KBM-7 (cell line): Measurements from ENCODE around the gene NR1H3.

ENCODE experiments used
- DNase-seq: peaks from one replicate; pipeline ENCODE4 v3.0.0-alpha.2; 2015
- in situ Hi-C: fragments of 300-500 bp; cut with MboI; formaldehyde crosslinking; loops from 2 replicates; pipeline ENCODE4 v1.14.3; 2020; ENCODE audit warnings: low sequenced_read_pairs, low pct_unique_long_range_greater_than_20kb, mixed read lengths

Gene NR1H3

DNA sequence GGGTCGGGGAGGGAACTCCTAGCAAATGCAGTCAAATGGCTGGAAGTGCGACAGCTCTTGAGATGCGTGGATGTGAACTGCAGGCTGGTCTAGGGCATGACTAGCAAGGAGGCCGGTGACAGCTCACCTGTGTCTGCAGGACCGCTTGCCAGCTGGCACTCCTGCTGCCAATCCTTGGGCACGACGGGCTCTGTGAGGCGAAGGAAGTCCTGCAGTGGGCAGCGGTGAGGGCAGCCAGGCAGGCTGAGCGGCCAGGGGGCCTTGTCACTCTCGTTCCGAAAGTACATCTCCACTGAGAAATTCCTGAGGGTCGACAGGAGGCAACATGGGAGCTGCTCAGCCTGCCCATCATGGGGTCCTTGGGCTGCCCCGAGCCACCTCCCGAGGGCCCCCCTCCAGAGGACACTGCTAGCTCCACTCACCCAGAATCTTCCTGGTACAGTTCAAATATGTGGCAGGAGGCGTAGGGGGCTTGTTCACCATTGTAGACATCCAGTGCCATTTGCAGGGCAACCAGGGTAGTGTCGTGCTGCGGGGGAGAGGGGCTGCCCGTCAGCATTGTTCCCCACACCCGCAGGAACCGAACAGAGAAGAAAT lies 15.1 kb upstream of the NR1H3 start:
- in situ Hi-C loops, result no loop called here

DNA sequence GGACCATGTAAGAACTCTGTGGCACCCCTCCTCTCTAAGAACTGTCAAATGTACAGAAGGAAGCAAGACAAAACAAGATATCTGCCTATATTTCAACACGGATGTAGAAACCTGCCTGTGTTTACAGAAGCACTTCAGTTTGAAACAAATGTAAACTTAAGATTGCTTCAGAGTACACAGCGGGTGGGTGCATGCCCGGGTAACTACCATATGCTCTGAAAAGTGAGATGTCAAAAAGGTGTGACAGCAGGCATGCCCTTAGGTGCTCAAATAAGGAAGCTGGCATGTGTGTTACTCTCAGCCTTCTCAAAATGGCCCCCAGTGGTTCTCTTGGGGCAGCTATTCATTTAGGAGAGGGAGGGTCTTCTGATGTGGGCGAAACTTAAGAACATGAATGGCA lies 14.3 kb upstream of the NR1H3 start:
- DNase-seq, result no peak
- in situ Hi-C loops, result no loop called here

More for the DNA sequence above, 15.1 kb upstream of the NR1H3 start:
- no peak for DNase-seq

DNA sequence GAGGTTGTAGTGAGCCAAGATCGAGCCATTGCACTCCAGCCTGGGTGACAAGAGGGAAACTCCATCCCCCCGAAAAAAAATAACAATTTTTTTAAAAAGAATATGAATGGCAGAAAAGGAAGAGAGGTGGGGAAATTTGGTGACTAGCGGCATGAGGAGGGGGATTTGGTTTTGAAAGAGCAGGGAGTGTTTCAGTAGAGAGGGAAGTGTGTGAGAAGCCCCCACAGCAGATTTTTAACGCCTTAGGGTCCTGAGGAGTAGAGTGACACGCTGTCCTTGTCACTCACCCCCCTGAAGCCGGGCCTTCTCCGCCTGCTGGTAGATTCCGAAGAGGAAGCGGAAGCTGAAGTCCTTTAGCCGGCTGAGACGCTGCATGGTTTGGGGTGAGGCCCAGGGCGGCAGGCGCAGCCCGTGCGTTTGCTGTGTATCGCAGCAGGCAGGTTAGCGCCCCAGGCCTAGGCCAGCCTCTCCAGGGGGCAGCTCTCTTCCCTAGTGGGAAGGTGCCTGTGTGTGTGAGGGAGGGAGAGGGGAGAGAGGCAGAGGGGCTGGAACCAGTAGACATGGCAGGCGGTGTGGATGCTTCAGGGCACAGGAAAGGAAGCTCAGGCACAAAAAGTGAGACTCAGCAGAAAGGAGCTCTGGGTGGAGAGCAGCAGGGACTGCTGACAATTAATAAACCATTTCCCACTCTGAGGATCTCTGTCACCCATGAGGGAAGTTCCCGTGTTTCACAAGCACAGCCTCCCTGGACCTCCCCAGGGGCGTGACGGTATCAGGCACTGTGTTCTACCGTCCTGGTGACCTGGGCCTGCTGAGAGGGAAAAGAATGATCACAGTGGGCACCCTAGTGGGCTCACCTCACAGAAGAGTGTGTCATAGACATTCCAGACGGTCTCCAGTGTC lies 13.1 kb upstream of the NR1H3 start:
- in situ Hi-C loops, result no loop called here
- DNase-seq, result no peak

DNA sequence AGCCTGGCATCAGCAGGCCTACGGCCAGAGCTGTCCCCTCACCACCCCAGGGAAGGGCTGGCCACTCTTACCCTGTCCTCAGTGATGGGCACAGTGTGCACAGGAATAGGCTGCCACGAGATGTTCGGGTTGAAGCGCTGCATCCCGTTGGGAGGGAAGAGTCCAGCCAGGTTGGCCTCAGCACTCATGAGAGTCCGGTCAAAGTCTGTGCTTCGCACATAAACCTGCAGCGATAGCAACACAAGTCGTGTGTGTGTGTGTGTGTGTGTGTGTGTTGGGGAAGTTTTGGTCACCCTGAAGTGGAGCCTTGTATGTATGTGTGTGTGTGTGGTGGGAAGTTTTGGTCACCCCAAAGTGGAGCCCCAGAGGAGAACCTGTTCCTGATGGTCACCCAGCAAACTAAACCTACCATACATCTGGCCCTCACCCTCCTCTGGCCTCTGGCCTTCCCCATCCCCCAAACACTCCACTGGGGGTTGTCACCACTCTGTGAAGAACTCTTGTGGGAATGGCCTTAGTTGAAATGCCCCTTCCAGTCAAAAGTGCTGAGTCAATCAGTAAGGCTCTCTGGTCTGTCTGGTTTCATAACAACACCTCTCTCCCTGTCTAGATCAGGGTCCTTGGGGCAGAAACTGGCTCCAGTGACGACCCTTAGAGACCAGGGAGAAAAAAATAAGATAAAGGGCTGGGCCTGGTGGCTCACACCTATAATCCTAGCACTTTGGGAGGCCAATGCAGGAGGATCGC lies 12.0 kb upstream of the NR1H3 start:
- in situ Hi-C loops, result no loop called here
- no peak for DNase-seq

DNA sequence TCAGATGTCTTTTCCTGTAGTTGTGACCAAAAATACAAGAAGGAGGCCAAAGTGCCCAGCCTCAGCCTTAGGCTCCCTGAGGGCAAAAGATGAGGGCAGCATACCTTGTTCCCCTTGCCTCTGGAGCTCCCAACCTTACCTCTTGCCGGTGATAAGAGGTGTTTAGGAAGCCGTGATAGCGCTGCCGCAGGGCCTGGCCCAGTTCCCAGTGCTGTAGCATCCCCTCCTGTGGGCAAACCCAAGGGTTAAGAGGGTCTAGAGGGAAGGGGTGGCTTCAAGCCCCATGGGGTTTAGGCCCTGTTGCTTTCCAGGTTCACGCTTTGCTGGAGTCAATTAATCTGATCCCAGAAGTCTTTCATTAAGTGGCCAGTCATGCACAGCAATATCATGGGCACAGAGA lies 10.3 kb upstream of the NR1H3 start:
- in situ Hi-C loops, result no loop called here
- no peak for DNase-seq

DNA sequence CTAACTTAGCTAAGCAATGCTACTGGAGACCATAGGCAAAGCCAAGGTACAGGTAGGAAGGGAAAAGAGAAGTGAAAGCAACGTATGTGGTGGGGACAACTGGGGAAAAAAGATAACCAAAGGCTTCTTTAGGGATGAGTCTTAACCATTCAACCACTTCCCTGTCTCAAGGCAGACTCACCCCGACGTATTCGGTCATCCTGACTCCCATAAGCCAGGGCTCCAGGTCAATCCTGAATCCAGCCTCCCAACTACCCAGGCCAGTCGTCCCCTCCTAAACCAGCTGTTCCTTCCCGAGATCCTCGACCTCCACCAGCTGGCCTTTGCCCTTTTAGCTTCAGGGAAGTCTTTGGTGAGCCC lies 9.5 kb upstream of the NR1H3 start:
- in situ Hi-C loops, result no loop called here
- no peak for DNase-seq

DNA sequence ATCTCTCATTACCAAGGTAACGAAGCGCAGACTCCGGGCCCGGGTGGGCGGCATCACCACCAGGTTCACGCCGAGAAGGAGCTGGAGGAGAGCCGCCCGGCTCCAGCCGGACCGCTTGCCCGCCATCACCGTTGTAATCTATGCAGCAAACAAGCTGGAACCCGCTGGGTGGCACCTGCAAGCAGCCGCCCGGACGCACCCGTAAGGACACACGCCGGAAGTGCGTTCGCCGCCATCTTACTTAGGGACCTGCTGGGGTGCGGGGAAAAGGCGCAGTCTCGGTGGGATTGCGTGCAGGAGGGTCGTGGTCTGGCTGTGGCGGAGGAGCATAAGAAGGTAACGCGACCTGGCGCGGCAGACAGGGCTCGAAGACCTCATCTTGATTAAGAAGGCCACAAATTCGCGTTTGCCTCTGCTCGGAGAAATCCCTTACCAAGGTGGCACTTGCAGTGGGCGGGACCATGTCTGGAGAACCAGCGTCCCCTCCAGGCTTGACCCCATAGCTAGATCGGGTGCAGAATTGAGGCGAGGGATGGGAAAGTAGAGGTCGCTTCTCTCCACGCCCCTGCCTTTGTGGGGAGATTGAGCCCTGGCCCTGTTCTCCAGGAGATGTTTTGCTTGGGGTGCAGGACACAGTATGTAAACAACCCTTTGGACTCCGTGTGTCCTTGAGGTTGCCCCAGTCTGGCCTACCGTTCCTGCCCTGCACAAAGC lies 9.0 kb upstream of the NR1H3 start, which contains the start of gene ACP2:
ACP2 (minus strand) TSS at position 151 of the 714 bp plus-strand sequence; CDS start at position 126, 25 bp downstream.
- DNase-seq, result peak; percentile 93
- in situ Hi-C loops, result no loop called here

DNA sequence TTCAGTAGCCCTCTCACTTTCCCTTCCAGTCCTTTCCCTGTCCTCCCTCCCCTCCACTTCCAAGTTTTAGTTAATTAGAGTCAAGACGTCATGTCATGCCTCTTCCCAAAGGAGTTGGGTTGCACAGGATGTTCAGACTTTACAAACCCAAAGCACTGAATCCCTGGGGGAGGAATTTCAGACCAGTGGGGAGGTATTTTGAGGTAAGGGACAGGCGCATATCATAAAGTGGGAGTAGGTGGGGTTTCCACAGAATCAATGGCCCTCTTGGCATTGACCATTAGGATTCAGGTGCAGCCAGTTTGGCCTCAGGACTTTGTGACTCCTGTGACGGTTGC lies 8.4 kb upstream of the NR1H3 start:
- in situ Hi-C loops, result no loop called here
- no peak for DNase-seq

DNA sequence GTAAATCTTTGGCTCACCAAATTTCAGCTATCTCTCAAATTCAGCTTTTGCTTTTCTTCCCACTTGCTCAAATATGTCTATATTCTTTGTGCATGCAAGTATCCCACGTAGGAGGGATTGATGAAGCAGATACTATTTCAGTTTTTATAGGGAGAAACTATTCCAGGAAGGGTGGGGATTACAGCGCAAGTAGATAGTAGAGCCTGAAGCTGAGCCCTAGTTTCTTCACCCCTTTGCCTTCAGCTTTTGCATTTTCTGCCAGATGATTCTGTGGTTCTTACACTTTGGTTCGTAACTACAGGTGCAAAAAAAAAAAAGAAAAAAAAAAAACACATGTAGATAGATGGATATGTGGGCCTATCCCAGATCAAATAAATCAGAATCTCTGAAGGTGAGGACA lies 6.0 kb upstream of the NR1H3 start:
- in situ Hi-C loops, result loop anchor here (25.0 kb wide), 2 partner anchors 89 to 161 kb away; partner anchors contain the start of gene SLC39A13

DNA sequence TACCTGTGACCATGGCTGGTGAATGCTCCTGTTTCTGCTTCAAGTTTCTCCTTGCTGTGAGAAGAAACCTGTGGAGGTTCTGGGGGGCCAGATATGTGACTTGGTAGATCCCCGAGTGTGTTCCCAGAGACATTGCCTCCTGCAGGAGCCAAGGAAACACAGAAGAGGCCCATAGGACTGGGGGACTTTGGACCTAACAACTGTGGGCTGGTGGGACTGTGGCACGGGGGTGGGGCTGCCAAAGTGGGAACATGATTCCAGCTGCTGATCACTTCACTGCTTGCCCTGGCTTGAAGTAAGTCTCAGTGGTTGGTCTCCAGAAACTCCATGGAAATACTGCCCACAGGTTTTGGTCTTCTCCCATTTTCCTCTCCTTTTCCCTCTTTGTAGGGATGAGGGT lies 4.1 kb upstream of the NR1H3 start:
- in situ Hi-C loops, result loop anchor here (25.0 kb wide), 2 partner anchors 91 to 159 kb away; partner anchors contain the start of gene SLC39A13
- no peak for DNase-seq

More for the DNA sequence above, 6.0 kb upstream of the NR1H3 start:
- DNase-seq, result no peak

DNA sequence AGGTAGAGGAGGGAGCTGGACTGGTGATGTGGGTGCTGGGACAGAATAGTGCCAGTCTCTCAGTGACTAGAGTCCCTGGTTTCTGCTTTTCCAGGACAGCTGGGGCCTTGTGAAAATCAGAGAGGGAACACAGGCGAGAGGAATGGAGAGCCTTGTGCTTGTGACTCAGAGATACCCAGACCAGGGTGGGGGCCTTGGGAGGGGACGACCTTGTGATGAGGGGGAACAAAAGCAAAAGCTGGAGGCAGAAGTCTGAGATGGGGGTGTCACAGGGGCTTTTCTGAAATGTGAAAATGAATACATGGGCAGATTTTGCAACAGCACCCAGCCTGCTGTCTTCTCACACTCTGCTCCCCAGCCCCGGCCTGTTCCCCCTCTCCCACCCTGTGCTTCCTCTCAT lies 3.4 kb upstream of the NR1H3 start:
- no peak for DNase-seq
- in situ Hi-C loops, result loop anchor here (25.0 kb wide), 2 partner anchors 92 to 158 kb away; partner anchors contain the start of gene SLC39A13

DNA sequence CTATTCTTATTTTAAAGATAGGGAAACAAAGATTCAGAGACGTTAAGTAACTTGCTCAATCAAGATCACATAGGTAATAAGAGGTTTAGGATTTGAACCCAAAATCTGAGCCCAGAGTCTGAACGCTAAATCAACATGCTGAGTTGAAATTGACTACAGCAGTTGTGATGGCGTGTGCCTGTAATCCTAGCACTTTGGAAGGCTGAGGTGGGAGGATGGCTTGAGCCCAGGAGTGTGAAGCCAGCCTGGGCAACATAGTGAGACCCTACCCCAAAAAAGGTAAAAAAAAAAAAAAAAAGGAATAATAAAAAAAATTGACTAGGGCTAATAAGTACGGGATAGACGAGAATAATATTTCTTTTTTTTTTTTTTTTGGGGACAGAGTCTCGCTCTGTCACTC lies 1.4 kb upstream of the NR1H3 start:
- in situ Hi-C loops, result loop anchor here (25.0 kb wide), 2 partner anchors 94 to 156 kb away; partner anchors contain the start of gene SLC39A13
- no peak for DNase-seq

DNA sequence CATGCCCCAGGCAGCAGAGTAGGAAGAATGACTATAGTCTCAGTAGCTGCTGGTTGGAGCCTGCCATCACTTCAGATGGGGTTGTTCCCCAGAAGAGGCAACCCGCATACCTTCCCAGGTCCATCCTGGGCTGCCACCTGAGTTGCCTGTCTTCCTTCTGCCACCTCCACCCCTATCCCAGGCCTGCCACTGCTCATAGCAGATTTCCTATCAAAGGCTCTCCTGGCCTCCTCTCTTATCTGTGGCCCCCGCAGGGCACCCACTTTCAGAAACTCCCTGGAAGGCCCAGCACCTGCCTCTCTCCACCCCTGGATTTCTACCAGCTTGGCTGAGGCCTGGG lies 649 bp upstream of the NR1H3 start:
- in situ Hi-C loops, result loop anchor here (25.0 kb wide), 2 partner anchors 95 to 155 kb away; partner anchors contain the start of gene SLC39A13
- DNase-seq, result no peak

DNA sequence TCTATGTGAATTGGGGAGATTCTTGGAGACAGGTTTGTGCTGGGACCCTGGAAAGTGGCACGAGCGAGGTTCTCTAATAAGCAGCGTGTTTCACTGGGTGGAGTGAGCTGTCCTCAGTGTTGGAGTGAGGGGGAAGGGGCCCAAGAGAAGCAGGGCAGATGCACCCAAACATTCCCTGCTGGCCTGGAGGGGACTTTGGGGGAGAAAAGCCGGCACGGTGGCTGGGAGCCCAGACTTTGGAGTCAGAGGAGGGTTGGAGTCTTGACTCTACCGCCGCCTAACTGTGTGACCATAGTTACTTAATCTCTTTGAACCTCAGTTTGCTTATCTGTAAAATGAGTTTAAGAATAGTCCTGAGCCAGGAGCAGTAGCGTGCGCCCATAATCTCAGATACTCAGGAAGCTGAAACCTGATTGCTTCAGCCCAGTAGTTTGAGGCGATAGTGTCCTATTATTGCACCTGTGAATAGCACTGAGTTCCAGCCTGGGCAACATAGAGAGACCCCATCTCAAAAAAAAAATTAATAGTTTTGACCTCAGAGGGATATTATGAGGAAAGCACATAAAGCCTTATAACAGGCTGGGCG lies 614 bp downstream of the NR1H3 start:
- in situ Hi-C loops, result loop anchor here (25.0 kb wide), 2 partner anchors 96 to 154 kb away; partner anchors contain the start of gene SLC39A13
- no peak for DNase-seq

DNA sequence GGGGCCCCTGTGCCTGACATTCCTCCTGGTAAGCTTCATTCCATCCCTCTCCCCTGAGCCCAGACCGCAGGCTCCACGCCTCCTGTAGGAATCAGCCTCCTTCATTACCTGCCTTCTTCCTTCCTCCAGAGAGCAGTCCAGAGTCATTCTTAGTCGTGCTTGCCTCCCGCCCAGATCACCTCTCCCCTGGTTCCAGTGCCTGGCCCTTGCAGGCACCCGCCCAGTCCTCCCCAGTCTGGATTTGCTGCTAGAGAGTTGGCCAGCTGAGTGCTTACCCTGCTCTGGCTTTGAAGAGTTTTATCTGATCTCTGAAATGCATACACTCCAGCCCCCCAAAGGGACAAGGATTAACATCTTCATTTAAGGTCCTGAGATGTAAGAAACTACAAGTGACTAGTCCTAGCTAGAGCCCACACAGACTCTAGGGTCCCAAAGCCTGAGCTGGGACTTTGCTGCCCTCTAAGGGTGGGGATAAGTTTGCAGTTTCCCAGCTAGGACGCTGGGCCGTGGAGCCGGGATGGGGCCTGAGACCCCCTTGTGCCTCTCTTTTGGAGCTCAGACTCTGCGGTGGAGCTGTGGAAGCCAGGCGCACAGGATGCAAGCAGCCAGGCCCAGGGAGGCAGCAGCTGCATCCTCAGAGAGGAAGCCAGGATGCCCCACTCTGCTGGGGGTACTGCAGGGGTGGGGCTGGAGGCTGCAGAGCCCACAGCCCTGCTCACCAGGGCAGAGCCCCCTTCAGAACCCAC lies 1.6 kb downstream of the NR1H3 start:
- DNase-seq, result peak; percentile 65
- in situ Hi-C loops, result loop anchor here (25.0 kb wide), 2 partner anchors 97 to 153 kb away; partner anchors contain the start of gene SLC39A13

DNA sequence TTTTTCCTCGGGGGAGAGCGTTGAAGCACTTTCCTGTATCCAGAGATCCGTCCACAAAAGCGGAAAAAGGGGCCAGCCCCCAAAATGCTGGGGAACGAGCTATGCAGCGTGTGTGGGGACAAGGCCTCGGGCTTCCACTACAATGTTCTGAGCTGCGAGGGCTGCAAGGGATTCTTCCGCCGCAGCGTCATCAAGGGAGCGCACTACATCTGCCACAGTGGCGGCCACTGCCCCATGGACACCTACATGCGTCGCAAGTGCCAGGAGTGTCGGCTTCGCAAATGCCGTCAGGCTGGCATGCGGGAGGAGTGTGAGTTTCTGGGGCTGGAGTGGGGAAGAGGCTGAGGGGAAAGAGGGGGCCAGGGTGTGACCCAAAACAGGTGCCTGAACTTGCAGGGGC lies 2.6 kb downstream of the NR1H3 start:
- in situ Hi-C loops, result loop anchor here (25.0 kb wide), 2 partner anchors 98 to 152 kb away; partner anchors contain the start of gene SLC39A13
- no peak for DNase-seq

DNA sequence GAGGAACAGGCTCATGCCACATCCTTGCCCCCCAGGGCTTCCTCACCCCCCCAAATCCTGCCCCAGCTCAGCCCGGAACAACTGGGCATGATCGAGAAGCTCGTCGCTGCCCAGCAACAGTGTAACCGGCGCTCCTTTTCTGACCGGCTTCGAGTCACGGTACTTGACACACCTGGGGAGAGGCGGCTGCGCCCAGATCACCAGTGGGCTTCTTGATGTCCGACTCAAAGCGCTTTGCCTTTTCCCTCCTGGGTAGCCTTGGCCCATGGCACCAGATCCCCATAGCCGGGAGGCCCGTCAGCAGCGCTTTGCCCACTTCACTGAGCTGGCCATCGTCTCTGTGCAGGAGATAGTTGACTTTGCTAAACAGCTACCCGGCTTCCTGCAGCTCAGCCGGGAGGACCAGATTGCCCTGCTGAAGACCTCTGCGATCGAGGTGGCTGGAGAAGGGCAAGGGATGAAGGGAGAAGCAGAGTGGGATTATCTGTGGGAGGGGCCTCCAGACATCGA lies 3.5 kb downstream of the NR1H3 start:
- in situ Hi-C loops, result loop anchor here (25.0 kb wide), 2 partner anchors 99 to 151 kb away; partner anchors contain the start of gene SLC39A13
- DNase-seq, result no peak

DNA sequence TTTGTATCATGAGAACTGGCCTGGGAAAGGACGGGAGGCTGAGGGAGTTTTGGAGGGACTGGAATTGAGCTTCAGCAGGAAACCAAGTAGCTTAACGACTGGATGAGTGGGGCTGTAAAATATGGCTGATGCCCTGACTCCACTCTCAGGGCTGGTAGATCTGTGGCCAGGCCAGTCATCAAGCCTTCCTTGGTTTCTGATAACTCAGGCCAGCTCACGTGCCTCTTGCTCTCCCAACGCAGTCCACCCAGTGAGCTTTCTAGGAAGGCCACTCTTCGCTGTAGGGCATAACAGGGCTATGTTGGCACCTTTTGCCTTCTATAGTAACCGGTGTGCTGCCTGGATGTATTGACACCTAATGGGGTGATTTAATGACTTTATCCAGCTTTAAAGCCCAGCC lies 6.3 kb downstream of the NR1H3 start:
- in situ Hi-C loops, result loop anchor here (25.0 kb wide), 2 partner anchors 102 to 148 kb away; partner anchors contain the start of gene SLC39A13
- DNase-seq, result no peak
